ENCODE measurements around the gene OXT.
"Not testable (repeated sequence)": the region's sequence is repeated elsewhere in the genome, so short reads cannot be mapped to it uniquely, and the experiment has no call there.

Gene OXT

DNA sequence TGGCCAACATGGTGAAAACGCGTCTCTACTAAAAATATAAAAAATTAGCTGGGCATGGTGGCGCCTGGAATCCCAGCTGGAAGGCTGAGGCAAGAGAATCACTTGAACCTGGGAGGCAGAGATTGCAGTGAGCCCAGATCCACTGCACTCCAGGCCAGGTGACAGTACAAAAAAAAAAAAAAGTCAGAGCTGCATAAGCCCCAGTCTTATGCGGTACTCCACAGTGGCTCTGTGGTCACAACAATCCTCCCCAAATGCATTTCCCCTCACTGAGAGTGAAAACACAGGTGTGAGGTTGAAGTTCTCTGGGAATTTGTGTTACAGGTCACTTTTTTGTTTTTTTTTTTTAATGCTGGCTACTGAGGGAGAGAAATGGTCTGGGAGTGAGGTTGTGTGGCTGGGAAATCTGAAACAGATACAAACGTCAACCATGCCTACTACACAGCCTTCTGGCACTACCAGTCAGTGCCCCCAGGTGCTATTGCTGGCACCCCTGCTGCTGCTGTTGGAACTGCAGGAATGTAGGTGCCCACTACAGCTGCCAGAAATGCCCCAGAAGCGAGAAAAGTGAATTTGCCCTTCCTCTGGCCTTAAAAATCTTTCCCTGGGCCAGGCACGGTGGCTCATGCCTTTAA, 19.9 kb upstream of the OXT start:
- DNase-seq: no peak

- no peak for DNase-seq
These were observed 11.9 kb upstream of the OXT start for GRCh38 chr20:3059489-3059888.

- DNase-seq: not testable (repeated sequence)
These were observed 7.3 kb upstream of the OXT start for GRCh38 chr20:3064119-3064518.

GRCh38 chr20:3067139-3068014, 4.0 kb upstream of the OXT start:
- peak; percentile 24 for DNase-seq

- DNase-seq: no peak
These were observed 3.3 kb upstream of the OXT start for GRCh38 chr20:3068075-3068474.

GRCh38 chr20:3068986-3069900, 2.2 kb upstream of the OXT start:
- DNase-seq: peak; percentile 57

GRCh38 chr20:3070725-3071124, 695 bp upstream of the OXT start:
- no peak for DNase-seq

DNA sequence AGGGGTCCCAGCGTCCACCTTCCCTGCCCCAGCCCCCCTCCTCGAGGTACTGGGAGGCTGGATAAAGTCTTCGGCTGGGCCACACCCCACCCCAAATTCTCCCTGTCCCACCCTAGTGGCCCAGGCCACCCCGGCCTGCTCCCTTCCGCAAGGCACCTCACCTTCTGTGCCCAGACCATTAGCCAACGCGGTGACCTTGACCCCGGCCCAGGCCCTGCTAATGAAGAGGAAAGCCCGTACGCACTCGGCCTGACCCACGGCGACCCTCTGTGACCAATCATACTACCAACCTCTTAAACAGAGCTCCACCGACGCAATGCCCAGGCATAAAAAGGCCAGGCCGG, 182 bp upstream of the OXT start:
- DNase-seq: no peak

DNA sequence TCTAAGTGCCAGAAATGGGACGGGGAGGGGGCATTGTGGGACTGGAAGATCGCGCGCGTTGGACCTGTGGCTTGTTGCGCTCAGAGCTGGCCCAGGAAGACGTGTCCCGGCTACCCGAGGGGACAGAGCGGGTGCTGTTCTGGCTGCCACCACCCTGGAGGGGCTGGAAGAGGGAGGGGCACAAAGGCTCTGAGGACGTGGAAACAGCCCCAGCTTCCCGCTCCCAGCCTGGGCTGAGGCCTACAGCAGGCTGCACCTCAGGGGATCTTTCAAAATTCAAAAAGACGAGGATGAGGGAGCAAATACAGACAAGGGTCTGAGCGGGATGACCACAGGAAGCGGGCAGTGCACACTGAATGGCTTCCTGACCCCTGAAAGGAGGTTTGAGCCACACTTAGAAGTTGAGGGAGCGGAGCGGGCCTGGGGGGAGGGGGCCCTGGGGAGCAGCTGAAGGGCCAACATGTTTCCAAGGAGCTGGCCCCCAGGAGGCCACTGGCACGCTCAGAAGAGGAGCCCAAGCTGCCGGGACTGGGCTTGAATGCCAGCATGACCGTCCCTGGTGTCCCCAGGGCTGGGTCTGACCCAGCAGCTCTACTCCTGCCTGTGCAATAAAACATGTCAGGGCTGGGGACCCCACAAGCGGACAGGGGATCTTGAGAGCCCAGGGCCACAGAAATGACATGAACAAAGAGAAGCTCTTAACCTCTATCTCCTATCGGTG, 1.3 kb downstream of the OXT start:
- DNase-seq: no peak

GRCh38 chr20:3073251-3073643, 1.8 kb downstream of the OXT start:
- DNase-seq: not testable (repeated sequence)

DNA sequence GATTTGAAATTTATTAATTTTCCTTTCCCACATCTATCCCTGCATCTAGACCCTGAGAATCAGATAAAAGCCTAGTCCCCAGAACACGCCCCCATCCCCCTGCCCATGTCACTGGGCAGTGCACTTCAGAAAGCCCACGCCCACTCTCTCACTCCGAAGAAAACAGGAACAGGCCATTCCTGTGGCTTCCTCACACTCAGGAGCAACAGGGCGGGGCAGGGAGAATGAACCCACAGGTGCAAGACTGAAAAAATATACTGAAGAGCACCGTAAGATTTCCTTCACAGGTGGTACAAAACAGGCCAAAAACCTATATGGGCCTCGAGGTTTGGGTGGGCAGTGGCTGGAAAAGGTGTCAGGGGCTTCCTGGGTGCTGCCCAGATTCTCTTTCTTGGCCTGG, 3.4 kb downstream of the OXT start:
- DNase-seq: no peak

- DNase-seq: not testable (repeated sequence)
These were observed 3.9 kb downstream of the OXT start for GRCh38 chr20:3075315-3075714.

DNA sequence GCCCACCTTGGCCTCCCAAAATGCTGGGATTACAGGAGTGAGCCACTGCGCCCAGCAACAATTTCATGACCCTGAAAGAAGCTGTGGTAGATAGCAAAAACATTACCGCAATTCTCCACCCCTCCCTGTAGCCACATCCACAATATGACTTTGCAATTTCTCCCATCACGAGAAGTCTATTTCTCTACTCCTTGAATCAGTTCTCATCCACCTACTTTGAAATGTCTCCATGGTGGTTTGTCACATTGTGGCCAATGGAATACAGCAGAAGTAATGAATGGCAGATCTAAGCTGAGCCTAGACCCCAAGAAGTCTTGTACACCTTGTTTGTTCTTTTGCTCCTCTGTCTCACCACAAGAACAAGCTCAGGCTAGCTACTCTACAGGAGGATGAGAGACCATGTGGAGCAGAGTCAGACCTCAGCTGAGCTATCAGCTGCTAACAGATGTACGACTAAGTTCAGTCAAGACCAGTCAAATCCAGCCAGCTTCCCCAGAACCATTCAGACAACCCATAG, 6.3 kb downstream of the OXT start:
- no peak for DNase-seq

DNA sequence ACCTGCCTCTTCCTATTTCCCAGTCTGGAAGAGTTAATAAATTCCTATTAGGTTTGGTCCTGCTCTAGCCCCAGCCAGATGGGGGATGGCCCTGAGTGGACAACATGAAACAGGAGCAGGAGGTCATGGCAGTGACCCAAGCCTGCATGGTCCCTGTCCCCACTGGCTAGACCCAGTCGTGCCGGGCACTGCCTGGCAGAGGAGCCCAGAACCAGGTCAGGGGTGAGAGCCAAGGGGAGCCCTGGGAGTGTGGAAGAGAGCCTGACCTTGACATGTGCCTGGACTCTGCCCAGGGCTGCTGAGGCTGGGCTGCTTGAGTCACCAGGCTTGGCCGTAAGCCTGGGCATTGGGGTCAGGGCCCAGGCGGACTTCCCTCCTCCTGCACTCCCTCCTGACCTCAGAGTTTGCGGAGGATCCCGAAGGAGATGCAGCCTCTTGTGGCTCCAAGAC, 9.5 kb downstream of the OXT start:
- peak; percentile 70 for DNase-seq

- no peak for DNase-seq
These were observed 10.2 kb downstream of the OXT start for GRCh38 chr20:3081641-3082040.

- no peak for DNase-seq
These were observed 11.0 kb downstream of the OXT start for GRCh38 chr20:3082306-3082951.

DNA sequence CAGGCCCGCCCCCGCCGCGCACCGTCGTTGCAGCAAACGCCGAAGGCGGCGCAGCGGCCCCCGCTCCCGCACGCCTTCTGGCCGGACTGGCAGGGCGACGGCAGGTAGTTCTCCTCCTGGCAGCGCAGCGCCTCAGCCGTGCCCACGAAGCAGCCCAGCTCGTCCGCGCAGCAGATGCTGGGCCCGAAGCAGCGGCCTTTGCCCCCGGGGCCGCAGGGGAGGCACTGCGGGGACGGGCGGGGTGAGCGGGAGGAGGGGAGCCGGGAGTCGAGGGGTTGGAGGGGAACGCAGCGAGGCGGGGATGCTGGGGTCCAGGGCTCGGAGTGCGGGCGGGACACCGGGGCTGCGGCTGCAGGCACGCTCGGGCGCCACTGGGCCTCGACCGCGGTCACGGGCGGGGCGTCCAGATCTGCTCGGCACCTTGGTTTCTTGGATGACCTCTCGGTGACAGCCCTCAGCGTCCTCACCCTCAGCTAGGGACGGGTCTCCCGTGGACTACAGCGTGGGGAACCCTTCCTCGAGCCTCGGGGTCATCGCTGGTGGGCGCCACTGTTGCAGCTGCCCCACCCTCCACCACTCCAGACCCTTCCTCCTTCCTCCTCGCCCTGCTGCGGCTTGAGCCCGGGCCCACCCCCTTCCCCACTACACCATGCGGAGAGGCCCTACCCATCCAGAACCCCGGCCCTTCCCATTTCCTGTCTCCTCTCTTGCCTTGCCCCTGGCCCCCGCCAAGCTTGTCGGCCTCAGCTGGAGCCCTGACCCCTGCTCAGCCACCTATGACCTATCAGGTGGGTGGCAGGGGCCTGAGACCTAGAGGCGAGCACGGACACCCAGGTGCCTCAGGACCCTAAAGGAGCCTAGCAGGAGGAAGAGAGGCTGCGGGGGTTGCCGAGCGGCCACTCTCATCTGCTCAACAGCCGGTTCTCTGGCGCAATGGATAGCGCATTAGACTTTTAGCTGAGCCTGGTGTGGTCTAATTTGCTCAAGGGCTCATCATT, 11.8 kb downstream of the OXT start:
- DNase-seq: no peak

- no peak for DNase-seq
These were observed 13.0 kb downstream of the OXT start, which contains the start of gene AVP for GRCh38 chr20:3084283-3084985. TSS of gene AVP (minus strand) at chr20:3084724. CDS start at chr20:3084674, 50 bp downstream.

GRCh38 chr20:3084986-3085360, 13.6 kb downstream of the OXT start:
- DNase-seq: no peak

DNA sequence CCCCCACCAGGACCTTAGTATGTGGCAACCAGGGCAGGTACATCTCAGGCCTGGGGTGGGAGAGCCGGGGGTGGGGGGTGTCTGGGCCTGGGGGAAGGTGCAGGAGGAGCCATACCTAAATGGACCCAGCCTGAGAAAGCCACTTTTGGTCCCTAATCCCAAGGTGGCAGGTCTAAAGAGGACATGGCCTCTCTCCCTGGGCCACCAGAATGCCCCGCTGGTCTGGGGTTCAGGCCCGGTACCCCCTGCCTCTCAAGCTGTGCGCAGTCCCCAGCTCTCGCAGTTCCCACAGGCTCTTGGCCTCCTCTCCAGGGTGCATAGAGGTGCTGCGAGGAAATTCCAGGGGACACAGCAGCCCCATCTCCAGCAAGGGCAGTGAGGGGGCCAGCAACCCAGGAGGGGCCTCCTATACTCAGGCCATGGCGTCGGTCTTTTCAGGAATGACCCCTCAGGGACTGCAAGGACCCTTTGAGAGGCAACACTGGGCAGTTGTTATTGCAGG, 14.2 kb downstream of the OXT start:
- no peak for DNase-seq
